ENCODE data around the gene ASB10.

- no peak for TF ChIP-seq CTCF (IDR thresholded peaks at IDR 0.05)
- no peak for TF ChIP-seq EZH2 (IDR thresholded peaks at IDR 0.05; ENCODE audit: borderline replicate concordance, insufficient read depth, low read depth, low read length, poor library complexity, severe bottlenecking)
Observed at GRCh38 chr7:151232091-151232916, 45.3 kb upstream of the ASB10 start, which contains the start of gene CHPF2.
